Adrenal gland (tissue), 12 donors: ENCODE results near the gene TIMP2. TPM values are rescaled to one million over a fixed set of nuclear protein-coding genes. Genes with fewer than 3 reads are reported as not detected.

Experiments
- DNase-seq, 7 donors: peaks; one replicate each; pipeline ENCODE4 v3.0.0-alpha.2; 2019 to 2020
- H3K27ac ChIP-seq, 5 donors: fragments of 200-600 bp; sonication (generic) in 4 of 5; 1 replicate in 3 of 5; 2 replicates in 2 of 5; pipeline versions ENCODE4 v1.5.1 to v1.8.0; 2016 to 2020; ENCODE audit warnings: mild to moderate bottlenecking in 1 of 5
- H3K27me3 ChIP-seq: fragments of 200-600 bp; 2 replicates; pipeline ENCODE4 v1.8.0; 2021
- H3K36me3 ChIP-seq, 2 donors: fragments of 200-600 bp; replicated peaks in 1 of 2; 1 replicate in 1 of 2; 2 replicates in 1 of 2; pipeline versions ENCODE4 v1.5.1 to v1.8.0; 2018 to 2022
- H3K4me1 ChIP-seq, 2 donors: fragments of 200-600 bp; replicated peaks in 1 of 2; 1 replicate in 1 of 2; 2 replicates in 1 of 2; pipeline versions ENCODE4 v1.5.1 to v1.8.0; 2018 to 2021
- H3K4me3 ChIP-seq, 4 donors: fragments of 200-600 bp; sonication (generic) in 3 of 4; one replicate each; pipeline ENCODE4 v1.5.1; 2016 to 2018
- H3K9me3 ChIP-seq, 3 donors: fragments of 200-600 bp; sonication (generic) in 1 of 3; replicated peaks in 1 of 3; 1 replicate in 2 of 3; 2 replicates in 1 of 3; pipeline versions ENCODE4 v1.5.1 to v1.8.0; 2016 to 2021
- CTCF ChIP-seq, 6 experiments: fragments of 450-650 bp in 4 of 6; fragments of 200-600 bp in 2 of 6; sonication (generic) in 1 of 6; IDR thresholded peaks; 1 replicate in 5 of 6; 2 replicates in 1 of 6; pipeline versions ENCODE4 v1.5.1 to v1.8.0; 2016 to 2021; ENCODE audit warnings: antibody characterized with exemption in 6 of 6, mild to moderate bottlenecking in 2 of 6, moderate library complexity in 1 of 6
- POLR2A ChIP-seq, 2 donors: fragments of 450-650 bp; IDR thresholded peaks; one replicate each; pipeline ENCODE4 v1.6.1; 2017; ENCODE audit warnings: antibody characterized with exemption in 2 of 2, mild to moderate bottlenecking in 2 of 2, moderate library complexity in 1 of 2
- WGBS, 4 donors: extraction: QIAGEN DNeasy Blood & Tissue Kit in 2 of 4; methylation state at CpG; one replicate each; pipeline versions ENCODE4 v1.1.5 to v1.1.7; 2013 to 2017; 5-methylcytosine and 5-hydroxymethylcytosine counted together
- intact Hi-C, 2 donors: fragments of 100-400 bp; cut with DNase I; formaldehyde crosslinking; loops; one replicate each; pipeline versions ENCODE4 v1.14.1 to v1.15.0; 2022 to 2023
- polyA plus RNA-seq, 3 donors: library from polyadenylated mRNA; stranded (reverse); fragments of 200-250 nt in 2 of 3; fragments of 350-450 nt in 1 of 3; fragmentation: Illumina TruSeq in 1 of 3; extraction: RNeasy Lipid Tissue Mini Kit (QIAGEN cat#74804) in 1 of 3; gene quantifications; one replicate each; pipeline ENCODE4 v1.2.3, GENCODE V29; 2013 to 2014
- total RNA-seq, 9 donors: library from RNA; depleted of rRNA in 4 of 9; stranded (reverse); fragments of >200 nt in 4 of 9; fragments of 120-200 nt in 1 of 9; fragmentation: NEBNext Ultra II Directional in 1 of 9; extraction: Animal tissue kit (Norgen Biotek cat#: 25700) in 1 of 9; gene quantifications; one replicate each; pipeline versions ENCODE4 v1.1.0 to v1.2.4, GENCODE V29; 2013 to 2023
- donor health status: healthy with polysubstance abuse.
- donor health status: Bipolar disorder and iron deficiency.
- donor health status: DM: yes; HTN: yes; CAD: no.
- donor health status: DM: no; HTN: no; CAD: no.
- donor health status: DM: no; HTN: no; CAD: no.
- donor health status: DM: yes; HTN: yes; CAD: no.

The TIMP2 gene
- total and polyA plus RNA-seq, 12 donors = 20.2 to 275 (median 176) TPM

GRCh38 chr17:78818932-78819331 lies 106.3 kb downstream of the TIMP2 start:
- DNase-seq = peak in 1 of 7 donors; percentile 27

GRCh38 chr17:78818152-78818846 lies 106.9 kb downstream of the TIMP2 start:
- H3K4me1 ChIP-seq = no peaks in the 10 kb centered on the region
- H3K27ac ChIP-seq = peak overlapping the region in 2 of 5 donors; percentile 35 to 42
- no peaks in the 10 kb centered on the region for H3K27me3 ChIP-seq
- H3K9me3 ChIP-seq = no peaks in the 10 kb centered on the region
- intact Hi-C loops = no loop called here
- H3K4me3 ChIP-seq = no peak overlapping the region
- TF ChIP-seq POLR2A (IDR thresholded peaks at IDR 0.05) (no peak), CTCF (IDR thresholded peaks at IDR 0.05) (no peak)
- WGBS, 4 donors = 74 to 85% (median 80%) methylated on average over 19 of the region's 19 CpGs
- H3K36me3 ChIP-seq = peaks cover 0 to 97% of the 10 kb centered on the region in 2 donors
- no peak for DNase-seq

More at GRCh38 chr17:78818932-78819331, 106.3 kb downstream of the TIMP2 start:
- 60 to 64% (median 62%) methylated on average over 6 of the region's 6 CpGs for WGBS, 4 donors
- H3K4me3 ChIP-seq = no peak overlapping the region
- H3K4me1 ChIP-seq = no peaks in the 10 kb centered on the region
- intact Hi-C loops = no loop called here
- H3K36me3 ChIP-seq = peaks cover 0 to 97% of the 10 kb centered on the region in 2 donors
- H3K9me3 ChIP-seq = no peaks in the 10 kb centered on the region
- TF ChIP-seq POLR2A (IDR thresholded peaks at IDR 0.05) (no peak), CTCF (IDR thresholded peaks at IDR 0.05) (no peak)
- H3K27me3 ChIP-seq = no peaks in the 10 kb centered on the region
- peak overlapping the region in 2 of 5 donors; percentile 69 to 78 for H3K27ac ChIP-seq

GRCh38 chr17:78817123-78817522 lies 108.1 kb downstream of the TIMP2 start:
- DNase-seq = no peak
- Histone ChIP-seq H3K4me3 (no peak overlapping the region), H3K9me3 (no peaks in the 10 kb centered on the region), H3K4me1 (no peaks in the 10 kb centered on the region), H3K27me3 (no peaks in the 10 kb centered on the region), H3K36me3 (peaks cover 0 to 99% of the 10 kb centered on the region in 2 donors), H3K27ac (no peak overlapping the region)
- TF ChIP-seq POLR2A (IDR thresholded peaks at IDR 0.05) (no peak), CTCF (IDR thresholded peaks at IDR 0.05) (no peak)
- intact Hi-C loops = no loop called here
- 83 to 86% (median 85%) methylated on average over 6 of the region's 6 CpGs for WGBS, 4 donors

- intact Hi-C loops = no loop called here
Measured at GRCh38 chr17:78815696-78816095, 109.5 kb downstream of the TIMP2 start.

More at GRCh38 chr17:78815696-78816095, 109.5 kb downstream of the TIMP2 start:
- Histone ChIP-seq H3K27ac (no peak overlapping the region), H3K9me3 (no peaks in the 10 kb centered on the region), H3K27me3 (no peaks in the 10 kb centered on the region), H3K36me3 (peaks cover 0 to 98% of the 10 kb centered on the region in 2 donors), H3K4me1 (no peaks in the 10 kb centered on the region), H3K4me3 (no peak overlapping the region)
- no peak for DNase-seq
- TF ChIP-seq POLR2A (IDR thresholded peaks at IDR 0.05) (no peak), CTCF (IDR thresholded peaks at IDR 0.05) (no peak)
- WGBS, 4 donors = 81 to 96% (median 89%) methylated on average over 7 of the region's 7 CpGs
